GM23338 (cell line): ENCODE data around the gene DOK1. TPM values are rescaled to one million over a fixed set of nuclear protein-coding genes. Genes with fewer than 3 reads are reported as not detected.

Experiments used
- ATAC-seq: fragments of 200-7000 bp; cut with Tn5 transposase; 3 replicates; pipeline ENCODE4 v1.9.1; 2020
- DNase-seq: peaks from one replicate; pipeline ENCODE4 v3.0.0-alpha.2; 2015; ENCODE audit warnings: low spot score
- H2AFZ ChIP-seq: fragments of 200-600 bp; sonication (generic); 2 replicates; pipeline ENCODE4 v1.8.0; 2016; ENCODE audit warnings: antibody characterized with exemption, mild to moderate bottlenecking, moderate library complexity
- H3F3A ChIP-seq: fragments of 200-600 bp; sonication (generic); replicated peaks from 2 replicates; pipeline ENCODE4 v1.8.0; 2017; ENCODE audit warnings: antibody characterized with exemption, mixed run types, low read depth
- H3K27ac ChIP-seq: fragments of 200-600 bp; sonication (generic); 2 replicates; pipeline ENCODE4 v1.6.1; 2016; ENCODE audit warnings: low read depth
- H3K27me3 ChIP-seq: fragments of 200-600 bp; sonication (generic); 2 replicates; pipeline ENCODE4 v1.8.0; 2016; ENCODE audit warnings: mild to moderate bottlenecking, mixed run types, moderate library complexity; ENCODE audit not compliant: insufficient read depth
- H3K36me3 ChIP-seq: fragments of 200-600 bp; sonication (generic); 2 replicates; pipeline ENCODE4 v1.8.0; 2016; ENCODE audit warnings: mild to moderate bottlenecking; ENCODE audit not compliant: insufficient read depth
- H3K4me1 ChIP-seq: fragments of 200-600 bp; sonication (generic); 2 replicates; pipeline ENCODE4 v1.8.0; 2016; ENCODE audit warnings: mild to moderate bottlenecking, moderate library complexity; ENCODE audit not compliant: insufficient read depth
- H3K4me2 ChIP-seq: fragments of 200-600 bp; sonication (generic); 2 replicates; pipeline ENCODE4 v1.7.1; 2017; ENCODE audit warnings: mixed run types
- H3K4me3 ChIP-seq: fragments of 200-600 bp; sonication (generic); 2 replicates; pipeline ENCODE4 v1.6.1; 2016; ENCODE audit warnings: mixed run types
- H3K79me2 ChIP-seq: fragments of 200-600 bp; sonication (generic); replicated peaks from 2 replicates; pipeline ENCODE4 v1.8.0; 2017; ENCODE audit warnings: mild to moderate bottlenecking; ENCODE audit not compliant: insufficient read depth
- H3K9me2 ChIP-seq: fragments of 200-600 bp; sonication (generic); 2 replicates; pipeline ENCODE4 v1.8.0; 2017; ENCODE audit not compliant: insufficient read depth
- H4K20me1 ChIP-seq: fragments of 200-600 bp; sonication (generic); replicated peaks from 2 replicates; pipeline ENCODE4 v1.8.0; 2017; ENCODE audit warnings: mild to moderate bottlenecking; ENCODE audit not compliant: insufficient read depth
- H3K27ac Mint-ChIP-seq: 2 replicates; pipeline ENCODE4 v1.8.0; 2020; ENCODE audit warnings: inconsistent platforms, mild to moderate bottlenecking, moderate library complexity, mixed read lengths
- H3K27me3 Mint-ChIP-seq: 3 replicates; pipeline ENCODE4 v1.8.0; 2022; ENCODE audit warnings: low read depth, mild to moderate bottlenecking, moderate library complexity, mixed read lengths, inconsistent platforms; ENCODE audit not compliant: insufficient read depth, poor library complexity
- H3K36me3 Mint-ChIP-seq: 3 replicates; pipeline ENCODE4 v1.8.0; 2021; ENCODE audit warnings: low read depth, mild to moderate bottlenecking, inconsistent platforms, moderate library complexity, mixed read lengths
- H3K4me1 Mint-ChIP-seq: 3 replicates; pipeline ENCODE4 v1.8.0; 2020; ENCODE audit warnings: mild to moderate bottlenecking, inconsistent platforms, mixed read lengths
- H3K4me3 Mint-ChIP-seq: 3 replicates; pipeline ENCODE4 v1.8.0; 2021; ENCODE audit warnings: moderate library complexity, mild to moderate bottlenecking, inconsistent platforms, mixed read lengths
- H3K9me3 Mint-ChIP-seq: 3 replicates; pipeline ENCODE4 v1.8.0; 2020; ENCODE audit warnings: moderate library complexity, mild to moderate bottlenecking, inconsistent platforms, mixed read lengths
- CREB1 ChIP-seq: fragments of 250-450 bp; sonication (Bioruptor Pico); IDR thresholded peaks from 2 replicates; pipeline ENCODE4 v1.5.0; 2020; ENCODE audit warnings: low read depth, mild to moderate bottlenecking, moderate library complexity
- ETS1 ChIP-seq: IDR thresholded peaks from 2 replicates; pipeline ENCODE4 v1.6.1; 2016; ENCODE audit warnings: antibody characterized with exemption
- EZH2 ChIP-seq: fragments of 200-600 bp; sonication (generic); IDR thresholded peaks from one replicate; pipeline ENCODE4 v1.8.0; 2017; ENCODE audit warnings: antibody characterized with exemption, mild to moderate bottlenecking, low read depth; ENCODE audit not compliant: unreplicated experiment
- JUNB ChIP-seq: IDR thresholded peaks from one replicate; pipeline ENCODE4 v1.6.1; 2016; ENCODE audit warnings: antibody characterized with exemption; ENCODE audit not compliant: unreplicated experiment
- NANOG ChIP-seq: IDR thresholded peaks from 2 replicates; pipeline ENCODE4 v1.6.1; 2016; ENCODE audit warnings: antibody characterized with exemption, borderline replicate concordance
- ZNF462 ChIP-seq: fragments of 250-450 bp; sonication (Bioruptor Pico); IDR thresholded peaks from 2 replicates; pipeline ENCODE4 v1.5.0; 2020; ENCODE audit warnings: mild to moderate bottlenecking, moderate library complexity
- polyA plus RNA-seq: library from polyadenylated mRNA; unstranded; fragments of >200 nt; fragmentation: Nextera tagmentation; extraction: Ambion mirVana; gene quantifications from 2 replicates; pipeline ENCODE4 v1.2.1, GENCODE V29; 2016
- total RNA-seq: library from RNA; depleted of rRNA; stranded (reverse); fragments of >200 nt; shearing (Covaris generic); gene quantifications from 2 replicates; pipeline ENCODE4 v1.2.3, GENCODE V29; 2014
- TF ChIP-seq, protein P1 (sequence below): IDR thresholded peaks from one replicate; pipeline ENCODE4 v1.6.1; 2018; ENCODE audit warnings: antibody characterized with exemption; ENCODE audit not compliant: unreplicated experiment

Gene DOK1
- total and polyA plus RNA-seq, 2 experiments from 2014 or later, result 3.9 to 15.5 TPM

DNA sequence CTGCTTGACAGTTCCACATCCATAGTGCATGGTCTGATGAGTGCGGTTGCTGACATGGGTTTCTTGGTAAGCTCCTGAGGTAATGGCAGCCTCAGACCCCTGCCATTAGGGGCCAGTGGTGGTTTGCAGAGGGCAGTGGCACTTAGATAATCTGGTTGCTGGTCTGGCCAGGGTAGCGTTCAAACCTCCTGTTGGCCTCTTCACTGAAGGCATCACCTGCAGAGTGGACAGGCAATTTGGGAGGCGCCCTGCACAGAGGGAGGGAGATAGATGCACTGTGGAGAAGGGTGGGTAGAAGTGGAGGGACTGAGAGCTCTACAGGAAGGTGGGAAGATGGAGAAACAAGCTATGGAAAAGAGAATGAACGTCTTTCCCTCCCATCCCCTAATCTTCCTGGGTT, 21.1 kb upstream of the DOK1 start (continued):
- no peak for TF ChIP-seq ETS1
- no peak for TF ChIP-seq ZNF462 (CRISPR knock-in tag)
- TF ChIP-seq JUNB, result no peak
- no peak for TF ChIP-seq NANOG

DNA sequence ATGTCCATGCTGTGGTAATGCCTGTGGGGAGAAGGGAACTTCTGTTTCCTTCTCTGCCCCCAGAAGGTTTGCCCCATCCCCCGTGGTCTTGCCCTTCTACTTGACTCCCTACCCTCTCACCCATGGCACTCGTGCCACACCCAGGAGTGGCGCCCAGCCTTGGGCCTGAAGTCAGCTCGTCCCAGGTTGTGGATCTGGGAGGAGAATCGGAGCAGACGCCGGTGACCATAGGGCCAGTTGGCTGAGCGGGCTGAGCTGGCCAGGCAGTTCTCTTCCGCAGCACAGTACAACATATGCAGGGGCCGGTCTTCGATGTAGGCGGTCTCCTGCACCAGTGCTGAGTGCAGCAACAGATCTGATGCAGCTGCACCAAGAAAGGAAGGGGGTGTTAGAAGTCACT, 20.1 kb upstream of the DOK1 start:
- no peaks in the 10 kb centered on the region; the same call in 2 of the 3 replicates for H3K9me3 Mint-ChIP-seq
- Histone ChIP-seq H3K36me3 (no peaks in the 10 kb centered on the region), H3F3A (0 out of 2 replicates have a peak, but pooled peaks cover 2% of the 10 kb centered on the region), H3K4me1 (no peaks in the 10 kb centered on the region; the same call in 1 of the 2 replicates), H3K79me2 (no peaks in the 10 kb centered on the region), H4K20me1 (no peaks in the 10 kb centered on the region; the same call in 1 of the 2 replicates), H3K27me3 (no peaks in the 10 kb centered on the region), H2AFZ (no peak overlapping the region), H3K4me2 (no peak overlapping the region), H3K4me3 (no peak overlapping the region), H3K9me2 (no peaks in the 10 kb centered on the region), H3K27ac (no peak overlapping the region)
- no peak for ATAC-seq
- H3K4me1 Mint-ChIP-seq, result peaks cover 5% of the 10 kb centered on the region
- H3K36me3 Mint-ChIP-seq, result peaks cover 23% of the 10 kb centered on the region
- H3K27me3 Mint-ChIP-seq, result peaks cover 2% of the 10 kb centered on the region
- no peak overlapping the region for H3K27ac Mint-ChIP-seq
- DNase-seq, result no peak
- no peak overlapping the region for H3K4me3 Mint-ChIP-seq
- TF ChIP-seq EZH2 (no peak), JUNB (no peak), NANOG (no peak), CREB1 (CRISPR knock-in tag) (no peak)
- TF ChIP-seq, protein P1, sequence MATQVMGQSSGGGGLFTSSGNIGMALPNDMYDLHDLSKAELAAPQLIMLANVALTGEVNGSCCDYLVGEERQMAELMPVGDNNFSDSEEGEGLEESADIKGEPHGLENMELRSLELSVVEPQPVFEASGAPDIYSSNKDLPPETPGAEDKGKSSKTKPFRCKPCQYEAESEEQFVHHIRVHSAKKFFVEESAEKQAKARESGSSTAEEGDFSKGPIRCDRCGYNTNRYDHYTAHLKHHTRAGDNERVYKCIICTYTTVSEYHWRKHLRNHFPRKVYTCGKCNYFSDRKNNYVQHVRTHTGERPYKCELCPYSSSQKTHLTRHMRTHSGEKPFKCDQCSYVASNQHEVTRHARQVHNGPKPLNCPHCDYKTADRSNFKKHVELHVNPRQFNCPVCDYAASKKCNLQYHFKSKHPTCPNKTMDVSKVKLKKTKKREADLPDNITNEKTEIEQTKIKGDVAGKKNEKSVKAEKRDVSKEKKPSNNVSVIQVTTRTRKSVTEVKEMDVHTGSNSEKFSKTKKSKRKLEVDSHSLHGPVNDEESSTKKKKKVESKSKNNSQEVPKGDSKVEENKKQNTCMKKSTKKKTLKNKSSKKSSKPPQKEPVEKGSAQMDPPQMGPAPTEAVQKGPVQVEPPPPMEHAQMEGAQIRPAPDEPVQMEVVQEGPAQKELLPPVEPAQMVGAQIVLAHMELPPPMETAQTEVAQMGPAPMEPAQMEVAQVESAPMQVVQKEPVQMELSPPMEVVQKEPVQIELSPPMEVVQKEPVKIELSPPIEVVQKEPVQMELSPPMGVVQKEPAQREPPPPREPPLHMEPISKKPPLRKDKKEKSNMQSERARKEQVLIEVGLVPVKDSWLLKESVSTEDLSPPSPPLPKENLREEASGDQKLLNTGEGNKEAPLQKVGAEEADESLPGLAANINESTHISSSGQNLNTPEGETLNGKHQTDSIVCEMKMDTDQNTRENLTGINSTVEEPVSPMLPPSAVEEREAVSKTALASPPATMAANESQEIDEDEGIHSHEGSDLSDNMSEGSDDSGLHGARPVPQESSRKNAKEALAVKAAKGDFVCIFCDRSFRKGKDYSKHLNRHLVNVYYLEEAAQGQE, result no peak
